ENCODE results near the gene STARD9.

DNA sequence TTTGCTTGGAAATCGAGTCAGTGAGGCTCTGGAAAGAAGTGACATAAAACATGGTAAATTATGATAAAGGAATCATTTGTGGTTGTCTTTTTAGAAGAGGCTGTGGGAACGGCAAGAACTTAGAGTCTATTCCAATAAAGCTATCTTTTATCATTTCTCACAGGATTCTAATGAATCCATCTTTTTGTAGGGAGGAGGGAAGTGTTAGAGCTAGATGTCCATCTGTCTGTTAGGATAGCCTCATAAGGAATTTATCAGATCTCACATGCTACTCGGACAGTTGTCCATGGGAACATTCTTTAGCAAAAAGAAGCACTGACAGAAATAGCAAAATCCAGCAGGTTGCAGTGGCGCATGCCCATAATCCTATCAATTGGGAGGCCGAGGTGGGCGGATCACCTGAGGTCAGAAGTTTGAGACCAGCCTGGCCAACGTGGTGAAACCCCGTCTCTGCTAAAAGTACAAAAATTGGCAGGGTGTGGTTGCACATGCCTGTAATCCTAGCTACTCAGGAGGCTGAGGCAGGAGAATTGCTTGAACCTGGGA, 37.0 kb downstream of the STARD9 start:
- TF ChIP-seq MECOM (CRISPR knock-in tag; IDR thresholded peaks at IDR 0.05) (no peak), RAD21 (CRISPR knock-in tag; conservative IDR thresholded peaks at IDR 0.05 in 1 of 2, IDR thresholded peaks at IDR 0.05 in 1 of 2) (no peak), NBN (IDR thresholded peaks at IDR 0.05; ENCODE audit: low read depth) (no peak), ELF1 (tag; IDR thresholded peaks at IDR 0.05) (no peak), EZH2 (IDR thresholded peaks at IDR 0.05; ENCODE audit: borderline replicate concordance, low read depth, low read length) (no peak), ARID2 (IDR thresholded peaks at IDR 0.05) (no peak), NFYB (IDR thresholded peaks at IDR 0.05; ENCODE audit: extremely low read depth, insufficient read length) (no peak), CHD4 (IDR thresholded peaks at IDR 0.05; ENCODE audit: insufficient read depth, insufficient replicate concordance, low read depth, low read length, poor library complexity, severe bottlenecking) (no peak), ZNF436 (CRISPR knock-in tag; IDR thresholded peaks at IDR 0.05) (no peak)
- TF ChIP-seq, protein P1, sequence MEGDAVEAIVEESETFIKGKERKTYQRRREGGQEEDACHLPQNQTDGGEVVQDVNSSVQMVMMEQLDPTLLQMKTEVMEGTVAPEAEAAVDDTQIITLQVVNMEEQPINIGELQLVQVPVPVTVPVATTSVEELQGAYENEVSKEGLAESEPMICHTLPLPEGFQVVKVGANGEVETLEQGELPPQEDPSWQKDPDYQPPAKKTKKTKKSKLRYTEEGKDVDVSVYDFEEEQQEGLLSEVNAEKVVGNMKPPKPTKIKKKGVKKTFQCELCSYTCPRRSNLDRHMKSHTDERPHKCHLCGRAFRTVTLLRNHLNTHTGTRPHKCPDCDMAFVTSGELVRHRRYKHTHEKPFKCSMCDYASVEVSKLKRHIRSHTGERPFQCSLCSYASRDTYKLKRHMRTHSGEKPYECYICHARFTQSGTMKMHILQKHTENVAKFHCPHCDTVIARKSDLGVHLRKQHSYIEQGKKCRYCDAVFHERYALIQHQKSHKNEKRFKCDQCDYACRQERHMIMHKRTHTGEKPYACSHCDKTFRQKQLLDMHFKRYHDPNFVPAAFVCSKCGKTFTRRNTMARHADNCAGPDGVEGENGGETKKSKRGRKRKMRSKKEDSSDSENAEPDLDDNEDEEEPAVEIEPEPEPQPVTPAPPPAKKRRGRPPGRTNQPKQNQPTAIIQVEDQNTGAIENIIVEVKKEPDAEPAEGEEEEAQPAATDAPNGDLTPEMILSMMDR (IDR thresholded peaks at IDR 0.05 in 2 of 3, conservative IDR thresholded peaks at IDR 0.05 in 1 of 3; ENCODE audit: insufficient read depth in 2 of 3, low read depth in 1 of 3, low read length in 3 of 3) = no peak
- TF ChIP-seq, protein P2, sequence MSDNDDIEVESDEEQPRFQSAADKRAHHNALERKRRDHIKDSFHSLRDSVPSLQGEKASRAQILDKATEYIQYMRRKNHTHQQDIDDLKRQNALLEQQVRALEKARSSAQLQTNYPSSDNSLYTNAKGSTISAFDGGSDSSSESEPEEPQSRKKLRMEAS (CRISPR knock-in tag; IDR thresholded peaks at IDR 0.05) = no peak
